ENCODE data around the gene GHDC. TPM values are rescaled to one million over a fixed set of nuclear protein-coding genes. Genes with fewer than 3 reads are reported as not detected.

GHDC gene
- polyA plus RNA-seq, 1 donor (not counting 4 experiments of a cell fraction or from before 2014, with no cell fraction given): 2.7 TPM

Other genes with a start within 250 kb of the GHDC start
- gene CNP, start 227.7 kb downstream of the GHDC start, polyA plus RNA-seq: 32.4 to 37.8 TPM (median 37.2 TPM) in 3 replicates
- gene DNAJC7, start 177.1 kb downstream of the GHDC start, polyA plus RNA-seq: 55.3 to 82.5 TPM (median 67.4 TPM) in 3 replicates
- gene NKIRAS2, start 174.4 kb downstream of the GHDC start, polyA plus RNA-seq: 24.7 to 35.2 TPM (median 26.3 TPM) in 3 replicates
- gene C17orf113, start 143.9 kb downstream of the GHDC start, polyA plus RNA-seq: 0.06 to 0.26 TPM (median 0.12 TPM) in 3 replicates
- gene ZNF385C, start 96.0 kb downstream of the GHDC start, polyA plus RNA-seq: 0.03 to 0.13 TPM (median 0.09 TPM) in 3 replicates
- 5.2 to 8.8 TPM (median 6.1 TPM) in 3 replicates for gene DHX58, start 81.8 kb downstream of the GHDC start, polyA plus RNA-seq
- 26.1 to 42.0 TPM (median 28.2 TPM) in 3 replicates for gene KAT2A, start 73.1 kb downstream of the GHDC start, polyA plus RNA-seq
- 0.03 TPM in 1 of 3 replicates, not detected in the others for gene HSPB9, start 71.7 kb downstream of the GHDC start, polyA plus RNA-seq
- 162 to 205 TPM (median 190 TPM) in 3 replicates for gene RAB5C, start 39.5 kb downstream of the GHDC start, polyA plus RNA-seq
- not detected in 3 replicates for gene KCNH4, start 13.4 kb downstream of the GHDC start, polyA plus RNA-seq
- gene HCRT, start 9.0 kb downstream of the GHDC start, polyA plus RNA-seq: not detected in 3 replicates
- 10.9 to 16.1 TPM (median 12.4 TPM) in 3 replicates for gene STAT5B, start 81.9 kb upstream of the GHDC start, polyA plus RNA-seq
- gene STAT5A, start 94.0 kb upstream of the GHDC start, polyA plus RNA-seq: 0.28 to 0.53 TPM (median 0.51 TPM) in 3 replicates
- 30.6 to 55.8 TPM (median 37.4 TPM) in 3 replicates for gene STAT3, start 193.9 kb upstream of the GHDC start, polyA plus RNA-seq
- 172 to 237 TPM (median 190 TPM) in 3 replicates for gene CAVIN1, start 228.8 kb upstream of the GHDC start, polyA plus RNA-seq